ENCODE data around the gene SMIM8.

GRCh38 chr6:87341158-87341557, 18.8 kb downstream of the SMIM8 start:
- no peak for TF ChIP-seq CTCF (IDR thresholded peaks at IDR 0.05 in 4 of 5, conservative IDR thresholded peaks at IDR 0.05 in 1 of 5)
- no peak for TF ChIP-seq POLR2A (IDR thresholded peaks at IDR 0.05)

All from gastrocnemius medialis (tissue), 4 donors.